Trophoblast cell (in vitro differentiated cells and primary cell): ENCODE results near the gene SLC7A6.
"Not testable (repeated sequence)": the region's sequence is repeated elsewhere in the genome, so short reads cannot be mapped to it uniquely, and the experiment has no call there.

Experiments used
- DNase-seq, 2 donors: peaks; one replicate each; pipeline ENCODE4 v3.0.0-alpha.2; 2016
- H2AFZ ChIP-seq: 2 replicates; pipeline ENCODE4 v1.6.1; 2013; ENCODE audit warnings: low read length, moderate library complexity, mild to moderate bottlenecking; ENCODE audit not compliant: insufficient read depth, poor library complexity
- H2AK5ac ChIP-seq: 2 replicates; pipeline ENCODE4 v1.6.1; 2013; ENCODE audit warnings: mild to moderate bottlenecking, low read length
- H2BK120ac ChIP-seq: 2 replicates; pipeline ENCODE4 v1.6.1; 2013; ENCODE audit warnings: low read length, mild to moderate bottlenecking, moderate library complexity; ENCODE audit not compliant: insufficient read depth, poor library complexity
- H2BK12ac ChIP-seq: 2 replicates; pipeline ENCODE4 v1.6.1; 2013; ENCODE audit warnings: mild to moderate bottlenecking, low read length, moderate library complexity
- H2BK5ac ChIP-seq: 2 replicates; pipeline ENCODE4 v1.6.1; 2013; ENCODE audit warnings: low read length, low read depth, moderate library complexity, mild to moderate bottlenecking; ENCODE audit not compliant: poor library complexity
- H3K14ac ChIP-seq: 2 replicates; pipeline ENCODE4 v1.6.1; 2013; ENCODE audit warnings: mild to moderate bottlenecking, low read length
- H3K18ac ChIP-seq: 2 replicates; pipeline ENCODE4 v1.6.1; 2013; ENCODE audit warnings: mild to moderate bottlenecking, low read length
- H3K23ac ChIP-seq: 2 replicates; pipeline ENCODE4 v1.6.1; 2013; ENCODE audit warnings: low read length
- H3K27ac ChIP-seq: 2 replicates; pipeline ENCODE4 v1.5.1; 2013; ENCODE audit warnings: low read depth, mild to moderate bottlenecking, inconsistent platforms, low read length, moderate library complexity
- H3K27me3 ChIP-seq: 2 replicates; pipeline ENCODE4 v1.6.1; 2013; ENCODE audit warnings: inconsistent platforms, mild to moderate bottlenecking, low read length, moderate library complexity; ENCODE audit not compliant: insufficient read depth
- H3K36me3 ChIP-seq, 2 experiments: 1 replicate in 1 of 2; 2 replicates in 1 of 2; pipeline ENCODE4 v1.6.1; 2013; ENCODE audit warnings: low read length in 2 of 2, mild to moderate bottlenecking in 2 of 2, moderate library complexity in 1 of 2; ENCODE audit not compliant: insufficient read depth in 2 of 2, control insufficient read depth in 1 of 2
- H3K4ac ChIP-seq: 2 replicates; pipeline ENCODE4 v1.6.1; 2013; ENCODE audit warnings: low read depth, mild to moderate bottlenecking, low read length, moderate library complexity
- H3K4me1 ChIP-seq, 2 experiments: 1 replicate in 1 of 2; 2 replicates in 1 of 2; pipeline ENCODE4 v1.6.1; 2013; ENCODE audit warnings: low read length in 2 of 2, mild to moderate bottlenecking in 2 of 2, moderate library complexity in 1 of 2; ENCODE audit not compliant: insufficient read depth in 2 of 2, control insufficient read depth in 1 of 2
- H3K4me2 ChIP-seq: 2 replicates; pipeline ENCODE4 v1.6.1; 2013; ENCODE audit warnings: inconsistent platforms, mild to moderate bottlenecking, low read length, moderate library complexity
- H3K4me3 ChIP-seq: 2 replicates; pipeline ENCODE4 v1.5.1; 2013; ENCODE audit warnings: mild to moderate bottlenecking, low read depth, low read length, inconsistent platforms
- H3K79me1 ChIP-seq: one replicate; pipeline ENCODE4 v1.6.1; 2013; ENCODE audit warnings: low read length
- H3K79me2 ChIP-seq: 2 replicates; pipeline ENCODE4 v1.6.1; 2013; ENCODE audit warnings: low read length, mild to moderate bottlenecking; ENCODE audit not compliant: control insufficient read depth, insufficient read depth, poor library complexity
- H3K9ac ChIP-seq: 2 replicates; pipeline ENCODE4 v1.6.1; 2013; ENCODE audit warnings: mild to moderate bottlenecking, low read length
- H3K9me3 ChIP-seq: 2 replicates; pipeline ENCODE4 v1.6.1; 2013; ENCODE audit warnings: low read depth, mild to moderate bottlenecking, control low read depth, inconsistent platforms, low read length; ENCODE audit not compliant: insufficient read depth
- H4K12ac ChIP-seq: 2 replicates; pipeline ENCODE4 v1.6.1; 2013; ENCODE audit warnings: low read depth, mild to moderate bottlenecking, low read length, moderate library complexity
- H4K8ac ChIP-seq: 2 replicates; pipeline ENCODE4 v1.6.1; 2013; ENCODE audit warnings: low read depth, mild to moderate bottlenecking, low read length, moderate library complexity
- H4K91ac ChIP-seq: one replicate; pipeline ENCODE4 v1.6.1; 2013; ENCODE audit warnings: low read depth, mild to moderate bottlenecking, low read length, moderate library complexity
- WGBS: extraction: QIAGEN DNeasy Blood & Tissue Kit; methylation state at CpG from one replicate; pipeline ENCODE4 v1.1.7; 2013; ENCODE audit warnings: missing lambda C conversion rate; ENCODE audit not compliant: insufficient read length, insufficient coverage; ENCODE audit errors: extremely low coverage; 5-methylcytosine and 5-hydroxymethylcytosine counted together

Gene SLC7A6

DNA sequence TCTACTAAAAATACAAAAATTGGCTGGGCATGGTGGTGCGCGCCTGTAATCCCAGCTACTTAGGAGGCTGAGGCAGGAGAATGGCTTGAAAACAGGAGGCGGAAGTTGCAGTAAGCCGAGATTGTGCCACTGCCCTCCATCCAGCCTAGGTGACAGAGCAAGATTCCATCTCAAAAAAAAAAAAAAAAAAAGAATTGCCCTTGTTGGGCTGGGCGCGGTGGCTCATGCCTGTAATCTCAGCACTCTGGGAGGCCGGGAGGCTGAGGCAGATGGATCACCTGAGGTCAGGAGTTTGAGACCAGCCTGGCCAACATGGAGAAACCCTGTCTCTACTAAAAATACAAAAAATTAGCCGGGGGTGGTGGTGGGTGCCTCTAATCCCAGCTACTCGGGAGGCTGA, 24.5 kb downstream of the SLC7A6 start:
- not testable (repeated sequence) for H3K4me3 ChIP-seq, H4K12ac ChIP-seq, H2BK12ac ChIP-seq, H4K8ac ChIP-seq, H3K23ac ChIP-seq, H2BK5ac ChIP-seq, H2AK5ac ChIP-seq, H2AFZ ChIP-seq, H3K27me3 ChIP-seq, H2BK120ac ChIP-seq, H4K91ac ChIP-seq, H3K9ac ChIP-seq, H3K4me2 ChIP-seq, H3K79me2 ChIP-seq, H3K14ac ChIP-seq, H3K9me3 ChIP-seq, H3K4ac ChIP-seq, H3K18ac ChIP-seq, H3K79me1 ChIP-seq, H3K4me1 ChIP-seq, H3K27ac ChIP-seq
- DNase-seq = peak; percentile 53 to 64
- no CpG with 5 or more reads among the region's 9 CpGs for WGBS
- H3K36me3 ChIP-seq = peaks cover 32 to 55% of the 10 kb centered on the region in 2 experiments

DNA sequence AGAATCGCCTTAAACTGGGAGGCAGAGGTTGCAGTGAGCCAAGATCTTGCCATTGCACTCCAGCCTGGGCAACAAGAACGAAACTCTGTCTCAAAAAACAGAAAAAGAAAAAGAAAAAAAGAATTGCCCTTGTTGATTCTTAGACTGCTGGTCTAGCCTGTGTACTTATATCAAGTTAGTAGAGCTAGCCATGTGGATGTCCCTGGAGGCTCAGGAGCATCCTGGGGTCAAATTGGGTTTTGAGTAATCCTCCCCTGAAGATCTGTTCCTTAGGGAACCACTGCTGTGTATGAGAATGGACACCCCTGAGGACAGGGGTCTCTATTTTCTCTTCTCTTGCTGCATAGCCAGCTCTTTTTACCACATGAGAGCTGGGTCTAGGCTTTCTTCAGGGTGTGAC, 24.9 kb downstream of the SLC7A6 start:
- Histone ChIP-seq H3K23ac (no peak overlapping the region), H3K36me3 (peaks cover 31 to 57% of the 10 kb centered on the region in 2 experiments), H3K27me3 (no peaks in the 10 kb centered on the region), H3K4ac (no peak overlapping the region), H3K79me1 (no peaks in the 10 kb centered on the region), H2AK5ac (no peak overlapping the region), H2AFZ (no peak overlapping the region), H4K91ac (no peak overlapping the region), H3K4me3 (no peak overlapping the region), H3K4me1 (peaks cover 5 to 6% of the 10 kb centered on the region in 2 experiments), H3K27ac (no peak overlapping the region), H3K4me2 (no peak overlapping the region), H2BK5ac (no peak overlapping the region), H4K12ac (no peak overlapping the region), H3K18ac (no peak overlapping the region), H3K79me2 (no peaks in the 10 kb centered on the region), H3K14ac (no peak overlapping the region), H3K9ac (no peak overlapping the region), H3K9me3 (no peaks in the 10 kb centered on the region), H4K8ac (no peak overlapping the region), H2BK120ac (no peak overlapping the region), H2BK12ac (no peak overlapping the region)
- DNase-seq = no peak
- WGBS = no CpG with 5 or more reads among the region's 2 CpGs

DNA sequence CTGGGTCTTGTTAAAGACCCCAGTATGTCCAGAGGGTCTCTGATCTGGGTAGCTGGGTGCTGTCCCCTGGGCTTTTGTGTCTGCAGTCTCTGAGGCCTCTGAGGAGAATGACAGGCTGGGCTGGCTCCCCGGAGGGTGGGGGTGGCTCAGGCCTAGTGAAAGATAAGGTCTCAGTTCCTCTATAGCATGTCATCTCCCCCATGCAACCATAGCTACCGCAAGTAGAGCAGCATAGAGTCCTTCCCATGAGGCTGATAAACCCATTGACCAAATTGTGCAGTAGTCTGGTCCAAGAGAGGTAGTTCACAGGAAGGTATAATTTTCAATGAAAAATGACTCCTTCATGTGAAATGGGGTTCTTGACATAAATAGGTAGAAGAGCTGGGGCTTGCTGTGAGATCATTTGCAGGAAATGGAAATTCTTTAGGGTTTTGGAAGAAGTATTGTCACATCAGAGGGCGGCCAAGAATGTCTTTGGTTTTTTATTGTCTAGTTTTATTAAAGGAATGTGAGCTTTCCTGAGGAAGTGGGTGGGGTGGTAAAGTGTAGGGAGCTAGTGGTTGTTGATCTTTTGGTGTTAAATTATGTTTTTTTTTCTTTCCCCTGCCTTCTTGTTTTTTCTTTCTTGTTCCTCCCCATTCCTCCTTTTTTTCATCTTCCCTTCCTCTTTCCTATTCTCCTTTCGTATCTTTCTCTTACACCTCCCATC, 25.4 kb downstream of the SLC7A6 start:
- Histone ChIP-seq H2BK5ac (no peak overlapping the region), H2BK120ac (no peak overlapping the region), H4K12ac (no peak overlapping the region), H3K4me1 (peaks cover 5 to 6% of the 10 kb centered on the region in 2 experiments), H2AFZ (no peak overlapping the region), H3K27me3 (no peaks in the 10 kb centered on the region), H3K36me3 (peaks cover 35 to 62% of the 10 kb centered on the region in 2 experiments), H3K79me2 (no peaks in the 10 kb centered on the region), H2BK12ac (no peak overlapping the region), H3K9ac (no peak overlapping the region), H2AK5ac (no peak overlapping the region), H3K23ac (no peak overlapping the region), H4K91ac (no peak overlapping the region), H4K8ac (no peak overlapping the region), H3K18ac (no peak overlapping the region), H3K4me3 (no peak overlapping the region), H3K9me3 (no peaks in the 10 kb centered on the region), H3K27ac (no peak overlapping the region), H3K14ac (no peak overlapping the region), H3K4me2 (no peak overlapping the region), H3K4ac (no peak overlapping the region), H3K79me1 (no peaks in the 10 kb centered on the region)
- 100% methylated on average over 1 of the region's 4 CpGs for WGBS
- no peak for DNase-seq

DNA sequence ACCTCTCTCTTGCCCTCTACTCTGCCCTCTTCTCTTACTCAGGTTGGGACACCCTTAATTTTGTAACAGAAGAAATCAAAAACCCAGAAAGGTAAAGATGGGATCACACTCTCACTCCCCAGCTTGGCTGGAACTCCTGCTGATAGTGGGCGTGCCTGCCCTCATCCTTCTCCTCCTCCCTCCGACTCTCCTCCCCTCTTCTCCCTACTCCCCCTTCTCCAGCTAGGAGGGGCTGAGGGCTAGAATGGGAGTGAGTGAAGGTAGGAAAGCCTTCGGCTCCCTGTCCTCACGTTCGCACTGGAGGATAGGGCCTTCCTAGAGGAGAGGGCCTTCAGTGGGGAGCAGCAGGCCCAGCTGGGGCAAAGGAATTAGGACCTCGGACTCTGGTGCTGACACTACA, 26.1 kb downstream of the SLC7A6 start:
- Histone ChIP-seq H2BK120ac (no peak overlapping the region), H3K4me3 (no peak overlapping the region), H3K4ac (no peak overlapping the region), H3K79me2 (no peaks in the 10 kb centered on the region), H3K14ac (no peak overlapping the region), H3K4me2 (no peak overlapping the region), H3K27ac (no peak overlapping the region), H3K27me3 (no peaks in the 10 kb centered on the region), H3K9ac (no peak overlapping the region), H4K8ac (no peak overlapping the region), H3K18ac (no peak overlapping the region), H2AFZ (no peak overlapping the region), H4K91ac (no peak overlapping the region), H3K79me1 (no peaks in the 10 kb centered on the region), H3K4me1 (peaks cover 5 to 6% of the 10 kb centered on the region in 2 experiments), H4K12ac (no peak overlapping the region), H3K23ac (no peak overlapping the region), H2AK5ac (no peak overlapping the region), H3K36me3 (peaks cover 37 to 57% of the 10 kb centered on the region in 2 experiments), H3K9me3 (no peaks in the 10 kb centered on the region), H2BK12ac (no peak overlapping the region), H2BK5ac (no peak overlapping the region)
- WGBS = no CpG with 5 or more reads among the region's 6 CpGs
- DNase-seq = no peak
